ENCODE data around the gene KLHL18.
"Not testable (repeated sequence)": the region's sequence is repeated elsewhere in the genome, so short reads cannot be mapped to it uniquely, and the experiment has no call there.

Gene KLHL18

DNA sequence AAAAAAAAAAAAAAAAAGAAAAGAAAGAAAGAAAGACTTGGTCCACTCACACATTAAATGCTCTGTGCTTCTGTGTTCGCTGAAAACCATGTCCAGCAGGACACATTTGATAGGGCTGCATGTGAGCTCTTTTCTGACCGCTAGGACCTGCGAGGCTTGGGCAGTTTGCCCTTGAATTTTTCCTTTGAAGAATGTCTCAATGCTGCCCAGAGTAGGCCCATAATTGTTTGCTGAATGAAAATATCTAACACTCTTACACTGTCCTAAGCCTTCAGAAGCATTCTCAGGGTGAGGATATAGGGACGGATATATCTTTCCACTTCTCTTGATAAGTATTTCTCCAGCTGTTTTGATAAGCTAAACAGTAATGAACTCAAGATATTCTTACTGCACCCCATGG, 6.2 kb upstream of the KLHL18 start:
- DNase-seq = no peak

GRCh38 chr3:47280519-47280918, 2.2 kb upstream of the KLHL18 start:
- DNase-seq = no peak

DNA sequence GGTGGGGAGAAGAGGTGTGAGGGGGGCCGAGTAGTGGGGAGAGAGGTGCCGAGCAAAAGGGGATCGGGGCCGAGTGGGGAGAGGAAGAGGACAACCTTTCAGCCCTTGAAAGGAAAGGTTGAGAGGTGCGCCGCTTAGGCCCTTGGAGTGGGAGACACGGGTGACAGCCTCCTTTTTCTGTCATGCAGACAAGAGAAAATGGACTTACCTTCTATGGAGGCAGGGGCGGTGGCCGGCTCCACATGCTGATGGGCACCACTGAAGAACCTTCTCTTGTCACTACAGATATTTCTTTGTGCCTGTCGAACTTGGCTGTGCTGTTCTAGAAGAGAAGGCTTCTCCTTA, 421 bp downstream of the KLHL18 start:
- DNase-seq = peak; percentile 76

- DNase-seq = peak; percentile 74
Observed at GRCh38 chr3:47283591-47284364, 1.0 kb downstream of the KLHL18 start.

GRCh38 chr3:47288966-47289910, 6.5 kb downstream of the KLHL18 start:
- no peak for DNase-seq

DNA sequence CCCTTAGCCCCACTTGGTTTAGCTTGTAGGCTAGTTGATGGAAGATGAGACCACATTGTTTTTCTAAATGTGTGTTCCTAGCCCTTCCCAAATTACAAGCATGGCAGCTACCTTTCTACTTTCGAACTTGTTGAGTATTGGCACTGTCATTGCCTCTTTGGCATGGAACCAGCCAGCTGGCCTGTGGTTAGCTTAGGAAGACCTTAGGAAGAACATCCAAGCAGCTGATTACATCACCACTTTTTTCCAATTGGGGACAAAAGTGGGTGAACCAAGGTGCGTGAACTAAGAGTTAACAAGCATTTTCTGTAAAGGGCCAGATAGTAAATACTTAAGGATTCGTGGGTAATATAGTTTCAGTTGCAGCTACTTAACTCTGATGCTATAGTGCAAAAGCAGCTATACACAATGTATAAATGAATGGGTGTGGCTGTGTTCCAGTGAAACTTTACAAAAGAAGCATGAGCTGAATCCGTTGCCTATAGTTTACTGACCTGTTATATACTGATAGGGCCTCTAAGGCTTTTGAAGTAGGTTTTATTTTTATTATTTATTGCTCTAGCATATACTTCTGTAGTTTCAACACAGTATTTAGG, 8.5 kb downstream of the KLHL18 start:
- no peak for DNase-seq

DNA sequence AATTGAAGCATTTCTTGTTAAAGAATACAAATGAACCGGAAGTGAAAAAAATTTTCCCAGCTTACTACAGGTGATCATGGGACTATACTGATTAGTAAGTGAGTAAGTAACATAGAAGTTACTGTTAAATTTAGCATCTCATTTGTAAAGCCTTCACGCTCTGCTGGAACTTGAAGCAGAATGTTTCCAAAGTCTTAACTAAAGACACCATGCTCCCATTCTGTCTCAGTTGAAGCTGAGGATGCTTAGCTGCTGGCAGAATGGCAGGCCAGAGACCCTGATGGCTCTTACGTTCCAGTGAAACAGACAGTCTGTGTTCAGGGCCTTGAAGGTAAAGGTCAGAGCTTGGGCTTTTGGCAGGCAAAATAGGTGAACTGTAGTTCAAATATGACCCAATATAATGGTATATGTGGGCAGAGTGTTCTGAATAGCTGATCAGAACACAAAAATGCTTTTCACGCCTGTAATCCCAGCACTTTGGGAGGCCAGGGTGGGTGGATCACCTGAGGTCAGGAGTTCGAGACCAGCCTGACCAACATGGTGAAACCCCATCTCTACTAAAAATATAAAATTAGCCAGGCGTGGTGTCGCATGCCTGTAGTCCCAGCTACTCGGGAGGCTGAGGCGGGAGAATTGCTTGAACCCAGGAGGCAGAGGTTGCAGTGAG, 9.1 kb downstream of the KLHL18 start:
- not testable (repeated sequence) for DNase-seq

GRCh38 chr3:47293822-47294221, 11.1 kb downstream of the KLHL18 start:
- no peak for DNase-seq

- no peak for DNase-seq
Observed at GRCh38 chr3:47294392-47294791, 11.6 kb downstream of the KLHL18 start.

- no peak for DNase-seq
Observed at GRCh38 chr3:47295322-47295721, 12.6 kb downstream of the KLHL18 start.

- no peak for DNase-seq
Observed at GRCh38 chr3:47295976-47296375, 13.2 kb downstream of the KLHL18 start.

- DNase-seq = no peak
Observed at GRCh38 chr3:47296562-47297302, 14.0 kb downstream of the KLHL18 start.

- DNase-seq = no peak
Observed at GRCh38 chr3:47298439-47298838, 15.7 kb downstream of the KLHL18 start.

GRCh38 chr3:47299381-47300318, 16.9 kb downstream of the KLHL18 start:
- DNase-seq = no peak

DNA sequence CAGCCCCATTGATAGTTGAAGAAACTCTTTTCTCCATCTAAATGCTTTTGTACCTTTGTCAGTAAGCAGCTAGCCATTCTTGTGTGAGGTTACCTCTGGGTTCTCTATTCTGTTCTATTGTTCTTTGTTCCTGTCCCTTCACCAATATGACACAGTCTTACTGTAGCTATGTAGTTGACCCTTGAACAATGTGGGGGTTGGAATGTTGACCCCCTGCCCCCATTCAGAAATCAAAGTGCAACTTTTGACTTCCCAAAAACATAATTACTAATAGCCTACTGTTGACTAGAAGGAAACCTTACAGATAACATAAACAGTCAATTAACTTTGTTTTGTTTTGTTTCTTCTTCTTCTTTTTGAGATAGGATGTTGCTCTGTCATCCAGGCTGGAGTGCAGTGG, 18.7 kb downstream of the KLHL18 start:
- DNase-seq = no peak

GRCh38 chr3:47306022-47306421, 23.3 kb downstream of the KLHL18 start:
- DNase-seq = no peak

DNA sequence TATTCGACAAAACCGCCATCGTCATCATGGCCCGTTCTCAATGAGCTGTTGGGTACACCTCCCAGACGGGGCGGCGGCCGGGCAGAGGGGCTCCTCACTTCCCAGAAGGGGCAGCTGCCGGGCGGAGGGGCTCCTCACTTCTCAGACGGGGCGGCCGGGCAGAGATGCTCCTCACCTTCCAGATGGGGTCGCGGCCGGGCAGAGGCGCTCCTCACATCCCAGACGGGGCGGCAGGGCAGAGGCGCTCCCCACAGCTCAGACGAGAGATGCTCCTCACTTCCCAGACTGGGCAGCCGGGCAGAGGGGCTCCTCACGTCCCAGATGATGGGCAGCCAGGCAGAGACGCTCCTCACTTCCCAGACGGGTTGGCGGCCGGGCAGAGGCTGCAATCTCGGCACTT, 26.5 kb downstream of the KLHL18 start:
- DNase-seq = not testable (repeated sequence)

- DNase-seq = no peak
Observed at GRCh38 chr3:47310391-47310790, 27.6 kb downstream of the KLHL18 start.

GRCh38 chr3:47313341-47314055, 30.8 kb downstream of the KLHL18 start:
- DNase-seq = no peak

DNA sequence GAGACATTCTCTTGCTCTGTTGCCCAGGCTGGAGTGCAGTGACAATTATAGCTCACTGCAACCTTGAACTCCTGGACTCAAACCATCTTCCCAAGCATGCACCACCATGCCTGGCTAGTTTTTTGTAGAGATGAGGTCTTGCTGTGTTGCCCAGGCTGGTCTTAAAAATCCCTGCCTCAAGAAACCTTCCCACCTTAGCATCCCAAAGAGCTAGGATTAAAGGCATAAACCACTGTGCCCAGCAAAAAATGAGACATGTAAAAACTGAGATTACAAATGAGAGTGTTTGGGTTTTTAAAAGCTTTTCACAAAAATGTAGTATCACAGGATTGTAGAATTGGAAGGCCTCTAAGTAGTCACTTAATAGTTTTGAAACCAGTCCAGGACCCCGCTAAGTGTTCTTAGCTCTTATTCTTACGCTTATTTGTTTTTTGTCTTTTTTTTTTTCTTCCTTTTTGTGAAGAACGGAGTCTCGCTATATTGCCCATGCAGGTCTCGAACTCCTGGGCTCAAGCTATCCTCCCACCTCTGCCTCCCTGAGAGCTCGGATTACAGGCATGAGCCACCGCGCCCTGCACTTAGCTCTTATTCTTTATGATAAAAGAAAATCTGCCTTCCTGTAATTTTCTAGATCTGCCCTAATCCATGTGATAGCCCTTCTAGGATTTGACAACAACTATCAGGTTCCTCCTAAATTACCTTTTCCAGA, 31.5 kb downstream of the KLHL18 start:
- DNase-seq = no peak
